ENCODE measurements around the gene COQ9. TPM values are rescaled to one million over a fixed set of nuclear protein-coding genes. Genes with fewer than 3 reads are reported as not detected.

COQ9 gene
- total RNA-seq, 1 experiment from 2014 or later, result 32.9 TPM

DNA sequence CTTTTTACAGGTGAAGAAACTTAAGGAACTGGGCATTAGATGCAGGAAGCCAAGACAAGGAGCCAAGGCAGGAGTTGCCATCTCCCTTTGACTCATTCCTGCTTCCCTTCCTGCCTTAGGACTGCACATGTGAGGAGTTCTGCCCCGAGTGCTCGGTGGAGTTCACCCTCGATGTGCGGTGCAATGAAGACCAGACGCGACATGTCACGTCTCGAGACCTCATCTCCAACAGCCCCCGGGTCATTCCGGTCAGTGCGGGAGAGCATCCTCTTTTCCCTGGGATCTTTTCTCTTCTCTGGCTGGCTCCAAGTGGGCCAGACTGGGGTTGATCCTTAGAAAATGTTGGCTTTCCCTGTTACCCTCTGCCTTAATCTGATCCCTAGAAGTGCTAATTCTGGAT is 21.8 kb downstream of the COQ9 start:
- Histone ChIP-seq H2AFZ (ENCODE audit: low read length) (no peak overlapping the region), H3K27ac (ENCODE audit: insufficient read length, low read depth, low read length) (no peak overlapping the region), H4K5ac (ENCODE audit: insufficient read length, low read depth, low read length) (no peak overlapping the region), H3K27me3 (ENCODE audit: insufficient read depth, low read length) (no peaks in the 10 kb centered on the region), H3K9ac (ENCODE audit: extremely low read depth, insufficient read length, low read length) (no peak overlapping the region), H3T11ph (ENCODE audit: low read length) (no peak overlapping the region), H3K56ac (ENCODE audit: insufficient read length, low read depth, low read length) (no peak overlapping the region), H2AK5ac (ENCODE audit: insufficient read length, low read length) (no peak overlapping the region), H4K20me1 (ENCODE audit: control insufficient read depth, insufficient read depth, insufficient read length) (no peaks in the 10 kb centered on the region), H2BK15ac (ENCODE audit: low read depth, low read length) (no peak overlapping the region), H3K9me3 (ENCODE audit: control insufficient read depth, low read depth, low read length) (no peaks in the 10 kb centered on the region), H2BK12ac (ENCODE audit: insufficient read length, low read depth, low read length) (no peak overlapping the region), H3K18ac (ENCODE audit: insufficient read length, low read depth, low read length) (no peak overlapping the region), H2BK120ac (ENCODE audit: low read depth, low read length, poor library complexity, severe bottlenecking) (no peak overlapping the region), H3K23me2 (ENCODE audit: insufficient read length, low read depth, low read length, poor library complexity, severe bottlenecking) (no peaks in the 10 kb centered on the region), H3K4me1 (ENCODE audit: insufficient read depth, low read length) (peaks cover 10% of the 10 kb centered on the region; the same call in 1 of the 2 replicates), H3K79me2 (ENCODE audit: insufficient read depth, low read length) (no peaks in the 10 kb centered on the region), H3K79me1 (ENCODE audit: insufficient read depth, low read depth, low read length, poor library complexity, severe bottlenecking) (no peaks in the 10 kb centered on the region), H3K23ac (ENCODE audit: insufficient read length, low read depth, low read length) (no peak overlapping the region), H4K8ac (replicated peaks; ENCODE audit: insufficient read length, low read depth, low read length) (no peak overlapping the region), H2BK20ac (ENCODE audit: low read depth, low read length, poor library complexity, severe bottlenecking) (no peak overlapping the region), H3K4ac (ENCODE audit: low read depth, low read length) (no peak overlapping the region), H4K91ac (ENCODE audit: insufficient read length, low read depth, low read length) (no peak overlapping the region), H3K4me2 (ENCODE audit: insufficient read depth, insufficient read length, low read length) (no peak overlapping the region), H3K14ac (ENCODE audit: insufficient read depth, low read length) (no peak overlapping the region), H2BK5ac (ENCODE audit: insufficient read length, low read length) (no peak overlapping the region)
- Mint-ChIP-seq H3K27me3 (ENCODE audit: low read depth) (no peaks in the 10 kb centered on the region), H3K4me1 (peaks cover 17 to 20% of the 10 kb centered on the region in 2 experiments), H3K27ac (no peak overlapping the region), H3K36me3 (ENCODE audit: insufficient read depth in 1 of 3, low read depth in 3 of 3) (peaks cover 42 to 80% (median 73%) of the 10 kb centered on the region in 3 experiments), H3K4me3 (no peak overlapping the region), H3K9me3 (no peaks in the 10 kb centered on the region)
- no CpG with 5 or more reads among the region's 11 CpGs for WGBS (ENCODE audit: extremely low coverage, insufficient read length, low lambda C conversion rate)
- DNase-seq, result peak; percentile 7
- TF ChIP-seq, protein P1, sequence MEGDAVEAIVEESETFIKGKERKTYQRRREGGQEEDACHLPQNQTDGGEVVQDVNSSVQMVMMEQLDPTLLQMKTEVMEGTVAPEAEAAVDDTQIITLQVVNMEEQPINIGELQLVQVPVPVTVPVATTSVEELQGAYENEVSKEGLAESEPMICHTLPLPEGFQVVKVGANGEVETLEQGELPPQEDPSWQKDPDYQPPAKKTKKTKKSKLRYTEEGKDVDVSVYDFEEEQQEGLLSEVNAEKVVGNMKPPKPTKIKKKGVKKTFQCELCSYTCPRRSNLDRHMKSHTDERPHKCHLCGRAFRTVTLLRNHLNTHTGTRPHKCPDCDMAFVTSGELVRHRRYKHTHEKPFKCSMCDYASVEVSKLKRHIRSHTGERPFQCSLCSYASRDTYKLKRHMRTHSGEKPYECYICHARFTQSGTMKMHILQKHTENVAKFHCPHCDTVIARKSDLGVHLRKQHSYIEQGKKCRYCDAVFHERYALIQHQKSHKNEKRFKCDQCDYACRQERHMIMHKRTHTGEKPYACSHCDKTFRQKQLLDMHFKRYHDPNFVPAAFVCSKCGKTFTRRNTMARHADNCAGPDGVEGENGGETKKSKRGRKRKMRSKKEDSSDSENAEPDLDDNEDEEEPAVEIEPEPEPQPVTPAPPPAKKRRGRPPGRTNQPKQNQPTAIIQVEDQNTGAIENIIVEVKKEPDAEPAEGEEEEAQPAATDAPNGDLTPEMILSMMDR (conservative IDR thresholded peaks at IDR 0.05), result no peak

All from H9 (cell line).